Measurements from ENCODE around the gene TSHZ2. TPM values are rescaled to one million over a fixed set of nuclear protein-coding genes. Genes with fewer than 3 reads are reported as not detected.

Gene TSHZ2
- total RNA-seq, 1 experiment from 2014 or later: 0.20 TPM

DNA sequence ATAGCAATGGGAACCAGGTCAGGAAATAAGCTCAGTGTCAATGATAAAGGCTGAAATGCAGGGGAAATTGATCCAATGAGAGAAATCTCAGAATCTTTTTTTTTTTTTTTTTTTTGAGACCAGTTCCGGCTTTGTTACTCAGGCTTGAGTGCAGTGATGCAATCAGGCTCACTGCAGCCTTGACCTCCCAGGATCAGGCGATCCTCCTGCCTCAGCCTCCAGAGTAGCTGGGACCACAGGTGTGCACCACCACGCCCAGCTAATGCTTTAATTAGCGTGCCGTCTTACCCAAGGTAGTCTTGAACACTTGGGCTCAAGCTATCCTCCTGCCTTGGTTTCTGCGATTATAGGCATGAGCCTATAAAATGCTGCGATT lies 325.0 kb downstream of the TSHZ2 start (continued):
- no peak for TF ChIP-seq RELA (CRISPR knock-in tag; IDR thresholded peaks at IDR 0.05; ENCODE audit: borderline replicate concordance)
- TF ChIP-seq ATF1 (CRISPR knock-in tag; IDR thresholded peaks at IDR 0.05): no peak

DNA sequence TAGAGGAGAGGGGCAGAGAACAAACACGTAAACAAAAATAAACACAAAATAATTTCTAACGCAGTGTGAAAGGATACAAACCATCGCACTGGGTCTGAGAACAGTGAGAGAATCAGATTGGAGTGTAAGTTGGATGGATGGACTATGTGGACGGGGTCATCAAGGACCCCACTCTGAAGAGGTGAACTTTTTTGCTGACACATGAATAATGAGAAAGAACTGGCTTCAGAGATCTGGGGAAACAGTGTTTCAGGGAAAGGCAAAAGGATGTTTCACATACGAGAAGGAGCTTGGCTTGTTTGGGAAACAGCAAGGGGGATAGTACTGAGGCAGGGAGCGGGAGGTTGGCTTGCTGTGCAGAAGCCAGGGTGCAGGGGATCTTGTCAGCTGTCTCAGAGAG lies 326.1 kb downstream of the TSHZ2 start:
- Mint-ChIP-seq H3K36me3 (no peaks in the 10 kb centered on the region), H3K27me3 (ENCODE audit: low read depth) (no peaks in the 10 kb centered on the region), H3K4me3 (no peak overlapping the region), H3K27ac (no peak overlapping the region), H3K4me1 (no peaks in the 10 kb centered on the region), H3K9me3 (no peaks in the 10 kb centered on the region)
- ATAC-seq (no peak), DNase-seq (ENCODE audit: low spot score) (no peak)
- ChIA-PET POLR2A (no interaction called here), CTCF (no interaction called here)
- TF ChIP-seq, protein P1, sequence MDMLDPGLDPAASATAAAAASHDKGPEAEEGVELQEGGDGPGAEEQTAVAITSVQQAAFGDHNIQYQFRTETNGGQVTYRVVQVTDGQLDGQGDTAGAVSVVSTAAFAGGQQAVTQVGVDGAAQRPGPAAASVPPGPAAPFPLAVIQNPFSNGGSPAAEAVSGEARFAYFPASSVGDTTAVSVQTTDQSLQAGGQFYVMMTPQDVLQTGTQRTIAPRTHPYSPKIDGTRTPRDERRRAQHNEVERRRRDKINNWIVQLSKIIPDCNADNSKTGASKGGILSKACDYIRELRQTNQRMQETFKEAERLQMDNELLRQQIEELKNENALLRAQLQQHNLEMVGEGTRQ (CRISPR knock-in tag; IDR thresholded peaks at IDR 0.05): no peak
- TF ChIP-seq MXD4 (CRISPR knock-in tag; IDR thresholded peaks at IDR 0.05; ENCODE audit: borderline replicate concordance) (no peak), NFYB (CRISPR knock-in tag; conservative IDR thresholded peaks at IDR 0.05; ENCODE audit: low read depth) (no peak), NR2C2 (CRISPR knock-in tag; IDR thresholded peaks at IDR 0.05) (no peak), ZNF219 (CRISPR knock-in tag; IDR thresholded peaks at IDR 0.05; ENCODE audit: borderline replicate concordance) (no peak), FOXP1 (CRISPR knock-in tag; IDR thresholded peaks at IDR 0.05; ENCODE audit: borderline replicate concordance) (no peak), NR1H2 (CRISPR knock-in tag; IDR thresholded peaks at IDR 0.05) (no peak), NFE2L1 (CRISPR knock-in tag; IDR thresholded peaks at IDR 0.05) (no peak), ZNF121 (CRISPR knock-in tag; IDR thresholded peaks at IDR 0.05) (no peak), GRHL2 (CRISPR knock-in tag; IDR thresholded peaks at IDR 0.05; ENCODE audit: insufficient replicate concordance, severe bottlenecking) (no peak), TEAD1 (CRISPR knock-in tag; IDR thresholded peaks at IDR 0.05) (no peak), JAZF1 (CRISPR knock-in tag; IDR thresholded peaks at IDR 0.05) (no peak), RELA (CRISPR knock-in tag; IDR thresholded peaks at IDR 0.05; ENCODE audit: borderline replicate concordance) (no peak), CREB1 (CRISPR knock-in tag; IDR thresholded peaks at IDR 0.05) (no peak), CBFB (CRISPR knock-in tag; IDR thresholded peaks at IDR 0.05; ENCODE audit: low read depth) (no peak), ZNF423 (CRISPR knock-in tag; IDR thresholded peaks at IDR 0.05) (no peak), ZNF263 (CRISPR knock-in tag; IDR thresholded peaks at IDR 0.05; ENCODE audit: low read depth) (no peak)
- TF ChIP-seq, protein P2, sequence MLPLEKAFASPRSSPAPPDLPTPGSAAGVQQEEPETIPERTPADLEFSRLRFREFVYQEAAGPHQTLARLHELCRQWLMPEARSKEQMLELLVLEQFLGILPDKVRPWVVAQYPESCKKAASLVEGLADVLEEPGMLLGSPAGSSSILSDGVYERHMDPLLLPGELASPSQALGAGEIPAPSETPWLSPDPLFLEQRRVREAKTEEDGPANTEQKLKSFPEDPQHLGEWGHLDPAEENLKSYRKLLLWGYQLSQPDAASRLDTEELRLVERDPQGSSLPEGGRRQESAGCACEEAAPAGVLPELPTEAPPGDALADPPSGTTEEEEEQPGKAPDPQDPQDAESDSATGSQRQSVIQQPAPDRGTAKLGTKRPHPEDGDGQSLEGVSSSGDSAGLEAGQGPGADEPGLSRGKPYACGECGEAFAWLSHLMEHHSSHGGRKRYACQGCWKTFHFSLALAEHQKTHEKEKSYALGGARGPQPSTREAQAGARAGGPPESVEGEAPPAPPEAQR (CRISPR knock-in tag; IDR thresholded peaks at IDR 0.05): no peak
- TF ChIP-seq, protein P3, sequence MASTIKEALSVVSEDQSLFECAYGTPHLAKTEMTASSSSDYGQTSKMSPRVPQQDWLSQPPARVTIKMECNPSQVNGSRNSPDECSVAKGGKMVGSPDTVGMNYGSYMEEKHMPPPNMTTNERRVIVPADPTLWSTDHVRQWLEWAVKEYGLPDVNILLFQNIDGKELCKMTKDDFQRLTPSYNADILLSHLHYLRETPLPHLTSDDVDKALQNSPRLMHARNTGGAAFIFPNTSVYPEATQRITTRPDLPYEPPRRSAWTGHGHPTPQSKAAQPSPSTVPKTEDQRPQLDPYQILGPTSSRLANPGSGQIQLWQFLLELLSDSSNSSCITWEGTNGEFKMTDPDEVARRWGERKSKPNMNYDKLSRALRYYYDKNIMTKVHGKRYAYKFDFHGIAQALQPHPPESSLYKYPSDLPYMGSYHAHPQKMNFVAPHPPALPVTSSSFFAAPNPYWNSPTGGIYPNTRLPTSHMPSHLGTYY (CRISPR knock-in tag; IDR thresholded peaks at IDR 0.05): no peak
- TF ChIP-seq, protein P4, sequence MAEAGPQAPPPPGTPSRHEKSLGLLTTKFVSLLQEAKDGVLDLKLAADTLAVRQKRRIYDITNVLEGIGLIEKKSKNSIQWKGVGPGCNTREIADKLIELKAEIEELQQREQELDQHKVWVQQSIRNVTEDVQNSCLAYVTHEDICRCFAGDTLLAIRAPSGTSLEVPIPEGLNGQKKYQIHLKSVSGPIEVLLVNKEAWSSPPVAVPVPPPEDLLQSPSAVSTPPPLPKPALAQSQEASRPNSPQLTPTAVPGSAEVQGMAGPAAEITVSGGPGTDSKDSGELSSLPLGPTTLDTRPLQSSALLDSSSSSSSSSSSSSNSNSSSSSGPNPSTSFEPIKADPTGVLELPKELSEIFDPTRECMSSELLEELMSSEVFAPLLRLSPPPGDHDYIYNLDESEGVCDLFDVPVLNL (CRISPR knock-in tag; IDR thresholded peaks at IDR 0.05; ENCODE audit: borderline replicate concordance, low read depth): no peak

DNA sequence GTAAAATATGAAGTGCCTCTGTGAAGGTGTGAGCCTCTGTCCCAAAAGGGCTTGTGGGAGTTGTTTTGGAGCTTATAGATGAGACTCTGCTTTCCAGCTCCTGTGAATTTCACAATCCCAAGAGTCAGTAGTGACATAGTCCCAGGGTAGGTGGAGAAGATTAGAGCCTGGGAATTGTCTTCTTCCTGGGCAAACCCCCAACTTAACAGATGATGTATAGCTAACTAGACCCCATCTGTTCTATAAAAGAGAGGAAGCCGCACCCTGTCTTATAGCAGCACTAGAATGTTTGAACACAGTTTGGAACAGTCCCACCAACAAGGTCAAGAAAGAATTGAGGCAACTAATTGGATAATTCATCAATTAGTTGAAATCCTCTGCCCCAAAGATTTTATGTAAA lies 326.8 kb downstream of the TSHZ2 start:
- no peak for ATAC-seq
- no peak overlapping the region for H3K27ac Mint-ChIP-seq
- H3K36me3 Mint-ChIP-seq: no peaks in the 10 kb centered on the region
- H3K4me3 Mint-ChIP-seq: no peak overlapping the region
- H3K9me3 Mint-ChIP-seq: no peaks in the 10 kb centered on the region
- ChIA-PET POLR2A (no interaction called here), CTCF (no interaction called here)
- no peaks in the 10 kb centered on the region for H3K4me1 Mint-ChIP-seq
- no peak for DNase-seq (ENCODE audit: low spot score)
- TF ChIP-seq, protein P5, sequence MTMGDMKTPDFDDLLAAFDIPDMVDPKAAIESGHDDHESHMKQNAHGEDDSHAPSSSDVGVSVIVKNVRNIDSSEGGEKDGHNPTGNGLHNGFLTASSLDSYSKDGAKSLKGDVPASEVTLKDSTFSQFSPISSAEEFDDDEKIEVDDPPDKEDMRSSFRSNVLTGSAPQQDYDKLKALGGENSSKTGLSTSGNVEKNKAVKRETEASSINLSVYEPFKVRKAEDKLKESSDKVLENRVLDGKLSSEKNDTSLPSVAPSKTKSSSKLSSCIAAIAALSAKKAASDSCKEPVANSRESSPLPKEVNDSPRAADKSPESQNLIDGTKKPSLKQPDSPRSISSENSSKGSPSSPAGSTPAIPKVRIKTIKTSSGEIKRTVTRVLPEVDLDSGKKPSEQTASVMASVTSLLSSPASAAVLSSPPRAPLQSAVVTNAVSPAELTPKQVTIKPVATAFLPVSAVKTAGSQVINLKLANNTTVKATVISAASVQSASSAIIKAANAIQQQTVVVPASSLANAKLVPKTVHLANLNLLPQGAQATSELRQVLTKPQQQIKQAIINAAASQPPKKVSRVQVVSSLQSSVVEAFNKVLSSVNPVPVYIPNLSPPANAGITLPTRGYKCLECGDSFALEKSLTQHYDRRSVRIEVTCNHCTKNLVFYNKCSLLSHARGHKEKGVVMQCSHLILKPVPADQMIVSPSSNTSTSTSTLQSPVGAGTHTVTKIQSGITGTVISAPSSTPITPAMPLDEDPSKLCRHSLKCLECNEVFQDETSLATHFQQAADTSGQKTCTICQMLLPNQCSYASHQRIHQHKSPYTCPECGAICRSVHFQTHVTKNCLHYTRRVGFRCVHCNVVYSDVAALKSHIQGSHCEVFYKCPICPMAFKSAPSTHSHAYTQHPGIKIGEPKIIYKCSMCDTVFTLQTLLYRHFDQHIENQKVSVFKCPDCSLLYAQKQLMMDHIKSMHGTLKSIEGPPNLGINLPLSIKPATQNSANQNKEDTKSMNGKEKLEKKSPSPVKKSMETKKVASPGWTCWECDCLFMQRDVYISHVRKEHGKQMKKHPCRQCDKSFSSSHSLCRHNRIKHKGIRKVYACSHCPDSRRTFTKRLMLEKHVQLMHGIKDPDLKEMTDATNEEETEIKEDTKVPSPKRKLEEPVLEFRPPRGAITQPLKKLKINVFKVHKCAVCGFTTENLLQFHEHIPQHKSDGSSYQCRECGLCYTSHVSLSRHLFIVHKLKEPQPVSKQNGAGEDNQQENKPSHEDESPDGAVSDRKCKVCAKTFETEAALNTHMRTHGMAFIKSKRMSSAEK (CRISPR knock-in tag; IDR thresholded peaks at IDR 0.05; ENCODE audit: borderline replicate concordance): no peak
- no peak for TF ChIP-seq ZNF423 (CRISPR knock-in tag; IDR thresholded peaks at IDR 0.05)
- no peaks in the 10 kb centered on the region for H3K27me3 Mint-ChIP-seq (ENCODE audit: low read depth)

Data from WTC11 (cell line).